ENCODE data around the gene PCDH9. TPM values are rescaled to one million over a fixed set of nuclear protein-coding genes. Genes with fewer than 3 reads are reported as not detected.

Gene PCDH9
- total RNA-seq, 1 experiment from 2014 or later = 0.11 TPM

DNA sequence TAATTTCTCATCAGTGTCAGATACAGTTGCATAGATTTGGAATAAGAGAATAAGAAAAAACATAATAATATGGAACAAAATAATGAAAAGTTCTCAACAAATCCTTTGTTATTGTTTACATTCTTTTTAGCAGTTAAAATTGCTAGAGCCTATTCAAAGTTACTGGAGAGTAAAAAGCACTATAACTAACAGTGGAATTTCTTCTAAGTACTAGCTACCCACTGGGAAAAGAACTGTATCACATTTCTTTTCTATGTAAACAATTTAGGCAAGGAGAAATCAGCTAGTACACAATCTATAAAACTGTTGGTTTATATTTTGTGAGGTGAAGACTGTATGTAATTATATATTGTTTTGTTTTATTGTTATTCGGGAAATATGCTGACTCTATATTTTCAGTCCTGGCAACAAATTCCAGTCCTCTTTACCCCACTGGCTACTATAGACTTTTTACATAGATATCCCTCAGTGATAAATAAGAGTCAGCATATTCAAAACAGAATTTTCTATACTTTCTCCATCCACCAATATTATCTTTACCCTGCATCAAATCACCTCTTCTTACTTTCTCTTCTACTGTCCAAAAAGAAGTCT is 222.0 kb downstream of the PCDH9 start:
- Histone ChIP-seq H3K36me3 (ENCODE audit: control insufficient read depth, insufficient read depth, low read length) (no peaks in the 10 kb centered on the region), H3K4me3 (ENCODE audit: low read depth, low read length) (no peak overlapping the region), H3K9me3 (no peaks in the 10 kb centered on the region), H3K4me1 (no peaks in the 10 kb centered on the region), H3K27me3 (replicated peaks; ENCODE audit: control insufficient read depth, insufficient read depth, low read length) (no peaks in the 10 kb centered on the region)
- intact Hi-C loops (cut with micrococcal nuclease; ENCODE audit: unreplicated experiment) = no loop called here
- Mint-ChIP-seq H3K27ac (ENCODE audit: unreplicated experiment) (no peak overlapping the region), H3K4me3 (ENCODE audit: unreplicated experiment) (no peak overlapping the region), H3K4me1 (ENCODE audit: low read depth, unreplicated experiment) (no peaks in the 10 kb centered on the region), H3K9me3 (ENCODE audit: unreplicated experiment) (no peaks in the 10 kb centered on the region), H3K27me3 (ENCODE audit: insufficient read depth, unreplicated experiment) (peaks cover 7% of the 10 kb centered on the region), H3K36me3 (ENCODE audit: insufficient read depth, unreplicated experiment) (no peaks in the 10 kb centered on the region)
- ChIA-PET CTCF (no interaction called here), POLR2A (no interaction called here)
- BruUV-seq (replicated peaks) = no TSS peak
- no peak for DNase-seq
- TF ChIP-seq, protein P1, sequence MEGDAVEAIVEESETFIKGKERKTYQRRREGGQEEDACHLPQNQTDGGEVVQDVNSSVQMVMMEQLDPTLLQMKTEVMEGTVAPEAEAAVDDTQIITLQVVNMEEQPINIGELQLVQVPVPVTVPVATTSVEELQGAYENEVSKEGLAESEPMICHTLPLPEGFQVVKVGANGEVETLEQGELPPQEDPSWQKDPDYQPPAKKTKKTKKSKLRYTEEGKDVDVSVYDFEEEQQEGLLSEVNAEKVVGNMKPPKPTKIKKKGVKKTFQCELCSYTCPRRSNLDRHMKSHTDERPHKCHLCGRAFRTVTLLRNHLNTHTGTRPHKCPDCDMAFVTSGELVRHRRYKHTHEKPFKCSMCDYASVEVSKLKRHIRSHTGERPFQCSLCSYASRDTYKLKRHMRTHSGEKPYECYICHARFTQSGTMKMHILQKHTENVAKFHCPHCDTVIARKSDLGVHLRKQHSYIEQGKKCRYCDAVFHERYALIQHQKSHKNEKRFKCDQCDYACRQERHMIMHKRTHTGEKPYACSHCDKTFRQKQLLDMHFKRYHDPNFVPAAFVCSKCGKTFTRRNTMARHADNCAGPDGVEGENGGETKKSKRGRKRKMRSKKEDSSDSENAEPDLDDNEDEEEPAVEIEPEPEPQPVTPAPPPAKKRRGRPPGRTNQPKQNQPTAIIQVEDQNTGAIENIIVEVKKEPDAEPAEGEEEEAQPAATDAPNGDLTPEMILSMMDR (IDR thresholded peaks at IDR 0.05; ENCODE audit: insufficient read depth in 1 of 2, low read depth in 1 of 2, low read length in 1 of 2, severe bottlenecking in 1 of 2, unreplicated experiment in 1 of 2) = no peak

DNA sequence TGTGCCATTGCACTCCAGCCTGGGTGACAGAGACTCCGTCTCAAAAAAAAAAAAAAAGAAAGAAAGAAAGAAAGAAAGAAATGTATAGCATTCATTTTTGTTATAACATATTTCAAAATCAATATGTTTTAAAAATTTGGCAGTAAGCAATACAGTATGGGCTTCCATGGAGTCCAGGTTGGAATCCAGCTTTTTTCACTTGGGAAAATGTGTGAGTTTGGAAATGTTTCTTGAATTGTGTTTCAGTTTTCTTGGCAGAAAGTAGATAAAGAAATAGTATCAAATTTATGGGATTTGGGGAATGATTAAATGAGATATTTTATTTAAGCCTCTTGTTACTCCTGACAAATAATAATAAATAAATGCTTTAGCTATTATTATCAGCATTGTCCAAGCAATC is 225.6 kb downstream of the PCDH9 start:
- Mint-ChIP-seq H3K4me3 (ENCODE audit: unreplicated experiment) (no peak overlapping the region), H3K9me3 (ENCODE audit: unreplicated experiment) (no peaks in the 10 kb centered on the region), H3K4me1 (ENCODE audit: low read depth, unreplicated experiment) (no peaks in the 10 kb centered on the region), H3K27ac (ENCODE audit: unreplicated experiment) (no peak overlapping the region), H3K27me3 (ENCODE audit: insufficient read depth, unreplicated experiment) (peaks cover 3% of the 10 kb centered on the region), H3K36me3 (ENCODE audit: insufficient read depth, unreplicated experiment) (no peaks in the 10 kb centered on the region)
- TF ChIP-seq, protein P1 (IDR thresholded peaks at IDR 0.05; ENCODE audit: insufficient read depth in 1 of 2, low read depth in 1 of 2, low read length in 1 of 2, severe bottlenecking in 1 of 2, unreplicated experiment in 1 of 2) = no peak
- Histone ChIP-seq H3K4me3 (ENCODE audit: low read depth, low read length) (no peak overlapping the region), H3K4me1 (no peaks in the 10 kb centered on the region), H3K9me3 (no peaks in the 10 kb centered on the region), H3K36me3 (ENCODE audit: control insufficient read depth, insufficient read depth, low read length) (no peaks in the 10 kb centered on the region), H3K27me3 (replicated peaks; ENCODE audit: control insufficient read depth, insufficient read depth, low read length) (no peaks in the 10 kb centered on the region)
- ChIA-PET CTCF (no interaction called here), POLR2A (no interaction called here)
- DNase-seq = no peak
- no TSS peak for BruUV-seq (replicated peaks)
- intact Hi-C loops (cut with micrococcal nuclease; ENCODE audit: unreplicated experiment) = no loop called here

DNA sequence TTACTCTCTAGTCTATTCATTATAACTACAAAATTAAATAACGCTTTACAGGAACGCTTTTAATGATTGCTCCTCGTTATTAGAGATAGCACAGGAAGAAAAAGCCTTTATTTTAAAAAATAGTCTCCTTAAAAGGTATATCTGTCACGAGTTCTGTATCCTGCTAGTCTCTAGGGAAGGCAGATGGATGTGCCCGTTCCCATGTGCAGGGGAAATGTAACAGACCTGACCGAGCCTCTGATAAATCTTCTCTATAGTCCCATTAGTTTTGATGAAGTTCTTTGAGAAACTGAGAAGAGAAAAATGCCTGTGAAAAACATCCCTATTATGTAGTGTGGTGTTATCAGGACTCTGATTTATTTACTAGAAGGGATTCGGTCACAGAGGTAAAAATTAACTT is 226.4 kb downstream of the PCDH9 start:
- intact Hi-C loops (cut with micrococcal nuclease; ENCODE audit: unreplicated experiment) = no loop called here
- Mint-ChIP-seq H3K4me1 (ENCODE audit: low read depth, unreplicated experiment) (no peaks in the 10 kb centered on the region), H3K9me3 (ENCODE audit: unreplicated experiment) (no peaks in the 10 kb centered on the region)

More for the DNA sequence above, 226.4 kb downstream of the PCDH9 start:
- no peaks in the 10 kb centered on the region for H3K27me3 ChIP-seq (replicated peaks; ENCODE audit: control insufficient read depth, insufficient read depth, low read length)
- Mint-ChIP-seq H3K36me3 (ENCODE audit: insufficient read depth, unreplicated experiment) (no peaks in the 10 kb centered on the region), H3K27me3 (ENCODE audit: insufficient read depth, unreplicated experiment) (peaks cover 3% of the 10 kb centered on the region), H3K27ac (ENCODE audit: unreplicated experiment) (no peak overlapping the region), H3K4me3 (ENCODE audit: unreplicated experiment) (no peak overlapping the region)
- ChIA-PET POLR2A (no interaction called here), CTCF (no interaction called here)
- TF ChIP-seq, protein P1 (IDR thresholded peaks at IDR 0.05; ENCODE audit: insufficient read depth in 1 of 2, low read depth in 1 of 2, low read length in 1 of 2, severe bottlenecking in 1 of 2, unreplicated experiment in 1 of 2) = no peak
- no peaks in the 10 kb centered on the region for H3K4me1 ChIP-seq
- H3K4me3 ChIP-seq (ENCODE audit: low read depth, low read length) = no peak overlapping the region
- H3K36me3 ChIP-seq (ENCODE audit: control insufficient read depth, insufficient read depth, low read length) = no peaks in the 10 kb centered on the region
- no peak for DNase-seq
- no TSS peak for BruUV-seq (replicated peaks)
- H3K9me3 ChIP-seq = no peaks in the 10 kb centered on the region

Data from Caco-2 (cell line).